ENCODE measurements around the gene DCTD. TPM values are rescaled to one million over a fixed set of nuclear protein-coding genes. Genes with fewer than 3 reads are reported as not detected.
A peak's percentile ranks its signal among the peaks of the same experiment; 100 is the strongest.

Gene DCTD
- total and polyA plus RNA-seq, 2 of the 13 experiments (the other 11 are each of a cell fraction or from before 2014, with no cell fraction given) = 85.1 to 95.3 TPM

DNA sequence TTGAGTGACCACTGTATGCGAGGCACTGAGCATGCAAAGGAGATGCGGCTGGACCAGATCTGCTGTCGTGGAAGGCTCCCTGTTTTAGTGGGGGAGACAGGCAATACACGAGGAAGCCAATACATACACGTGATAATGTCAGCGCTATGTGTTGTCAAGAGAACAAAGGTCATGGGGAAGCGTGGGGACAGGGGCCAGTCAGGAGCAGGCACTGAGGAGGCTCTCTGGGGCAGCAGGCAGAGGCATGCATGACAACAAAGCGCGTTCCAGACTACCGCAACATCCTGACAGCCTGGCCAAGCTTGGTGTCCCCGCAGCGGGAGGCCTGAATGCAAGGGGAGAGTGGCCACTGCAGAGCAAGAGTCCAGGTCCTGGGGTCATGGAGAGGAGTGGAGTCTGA, 61.9 kb downstream of the DCTD start (continued):
- TF ChIP-seq, protein P1, sequence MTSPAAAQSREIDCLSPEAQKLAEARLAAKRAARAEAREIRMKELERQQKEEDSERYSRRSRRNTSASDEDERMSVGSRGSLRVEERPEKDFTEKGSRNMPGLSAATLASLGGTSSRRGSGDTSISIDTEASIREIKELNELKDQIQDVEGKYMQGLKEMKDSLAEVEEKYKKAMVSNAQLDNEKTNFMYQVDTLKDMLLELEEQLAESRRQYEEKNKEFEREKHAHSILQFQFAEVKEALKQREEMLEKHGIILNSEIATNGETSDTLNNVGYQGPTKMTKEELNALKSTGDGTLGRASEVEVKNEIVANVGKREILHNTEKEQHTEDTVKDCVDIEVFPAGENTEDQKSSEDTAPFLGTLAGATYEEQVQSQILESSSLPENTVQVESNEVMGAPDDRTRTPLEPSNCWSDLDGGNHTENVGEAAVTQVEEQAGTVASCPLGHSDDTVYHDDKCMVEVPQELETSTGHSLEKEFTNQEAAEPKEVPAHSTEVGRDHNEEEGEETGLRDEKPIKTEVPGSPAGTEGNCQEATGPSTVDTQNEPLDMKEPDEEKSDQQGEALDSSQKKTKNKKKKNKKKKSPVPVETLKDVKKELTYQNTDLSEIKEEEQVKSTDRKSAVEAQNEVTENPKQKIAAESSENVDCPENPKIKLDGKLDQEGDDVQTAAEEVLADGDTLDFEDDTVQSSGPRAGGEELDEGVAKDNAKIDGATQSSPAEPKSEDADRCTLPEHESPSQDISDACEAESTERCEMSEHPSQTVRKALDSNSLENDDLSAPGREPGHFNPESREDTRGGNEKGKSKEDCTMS (CRISPR knock-in tag; conservative IDR thresholded peaks at IDR 0.05) = no peak
- TF ChIP-seq ZFP36L2 (CRISPR knock-in tag; IDR thresholded peaks at IDR 0.05) (no peak), CEBPG (CRISPR knock-in tag; IDR thresholded peaks at IDR 0.05) (no peak), AHR (CRISPR knock-in tag; IDR thresholded peaks at IDR 0.05) (0 out of 2 replicates have a peak, but pooled peaks have one; percentile 27), ZNF34 (CRISPR knock-in tag; IDR thresholded peaks at IDR 0.05; ENCODE audit: borderline replicate concordance) (no peak), ZNF567 (CRISPR knock-in tag; IDR thresholded peaks at IDR 0.05; ENCODE audit: borderline replicate concordance) (no peak), THYN1 (CRISPR knock-in tag; IDR thresholded peaks at IDR 0.05; ENCODE audit: borderline replicate concordance, low read depth) (no peak), ZNF549 (CRISPR knock-in tag; IDR thresholded peaks at IDR 0.05) (no peak)
- TF ChIP-seq, protein P2, sequence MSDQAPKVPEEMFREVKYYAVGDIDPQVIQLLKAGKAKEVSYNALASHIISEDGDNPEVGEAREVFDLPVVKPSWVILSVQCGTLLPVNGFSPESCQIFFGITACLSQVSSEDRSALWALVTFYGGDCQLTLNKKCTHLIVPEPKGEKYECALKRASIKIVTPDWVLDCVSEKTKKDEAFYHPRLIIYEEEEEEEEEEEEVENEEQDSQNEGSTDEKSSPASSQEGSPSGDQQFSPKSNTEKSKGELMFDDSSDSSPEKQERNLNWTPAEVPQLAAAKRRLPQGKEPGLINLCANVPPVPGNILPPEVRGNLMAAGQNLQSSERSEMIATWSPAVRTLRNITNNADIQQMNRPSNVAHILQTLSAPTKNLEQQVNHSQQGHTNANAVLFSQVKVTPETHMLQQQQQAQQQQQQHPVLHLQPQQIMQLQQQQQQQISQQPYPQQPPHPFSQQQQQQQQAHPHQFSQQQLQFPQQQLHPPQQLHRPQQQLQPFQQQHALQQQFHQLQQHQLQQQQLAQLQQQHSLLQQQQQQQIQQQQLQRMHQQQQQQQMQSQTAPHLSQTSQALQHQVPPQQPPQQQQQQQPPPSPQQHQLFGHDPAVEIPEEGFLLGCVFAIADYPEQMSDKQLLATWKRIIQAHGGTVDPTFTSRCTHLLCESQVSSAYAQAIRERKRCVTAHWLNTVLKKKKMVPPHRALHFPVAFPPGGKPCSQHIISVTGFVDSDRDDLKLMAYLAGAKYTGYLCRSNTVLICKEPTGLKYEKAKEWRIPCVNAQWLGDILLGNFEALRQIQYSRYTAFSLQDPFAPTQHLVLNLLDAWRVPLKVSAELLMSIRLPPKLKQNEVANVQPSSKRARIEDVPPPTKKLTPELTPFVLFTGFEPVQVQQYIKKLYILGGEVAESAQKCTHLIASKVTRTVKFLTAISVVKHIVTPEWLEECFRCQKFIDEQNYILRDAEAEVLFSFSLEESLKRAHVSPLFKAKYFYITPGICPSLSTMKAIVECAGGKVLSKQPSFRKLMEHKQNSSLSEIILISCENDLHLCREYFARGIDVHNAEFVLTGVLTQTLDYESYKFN (CRISPR knock-in tag; conservative IDR thresholded peaks at IDR 0.05) = peak; percentile 70
- TF ChIP-seq, protein P3, sequence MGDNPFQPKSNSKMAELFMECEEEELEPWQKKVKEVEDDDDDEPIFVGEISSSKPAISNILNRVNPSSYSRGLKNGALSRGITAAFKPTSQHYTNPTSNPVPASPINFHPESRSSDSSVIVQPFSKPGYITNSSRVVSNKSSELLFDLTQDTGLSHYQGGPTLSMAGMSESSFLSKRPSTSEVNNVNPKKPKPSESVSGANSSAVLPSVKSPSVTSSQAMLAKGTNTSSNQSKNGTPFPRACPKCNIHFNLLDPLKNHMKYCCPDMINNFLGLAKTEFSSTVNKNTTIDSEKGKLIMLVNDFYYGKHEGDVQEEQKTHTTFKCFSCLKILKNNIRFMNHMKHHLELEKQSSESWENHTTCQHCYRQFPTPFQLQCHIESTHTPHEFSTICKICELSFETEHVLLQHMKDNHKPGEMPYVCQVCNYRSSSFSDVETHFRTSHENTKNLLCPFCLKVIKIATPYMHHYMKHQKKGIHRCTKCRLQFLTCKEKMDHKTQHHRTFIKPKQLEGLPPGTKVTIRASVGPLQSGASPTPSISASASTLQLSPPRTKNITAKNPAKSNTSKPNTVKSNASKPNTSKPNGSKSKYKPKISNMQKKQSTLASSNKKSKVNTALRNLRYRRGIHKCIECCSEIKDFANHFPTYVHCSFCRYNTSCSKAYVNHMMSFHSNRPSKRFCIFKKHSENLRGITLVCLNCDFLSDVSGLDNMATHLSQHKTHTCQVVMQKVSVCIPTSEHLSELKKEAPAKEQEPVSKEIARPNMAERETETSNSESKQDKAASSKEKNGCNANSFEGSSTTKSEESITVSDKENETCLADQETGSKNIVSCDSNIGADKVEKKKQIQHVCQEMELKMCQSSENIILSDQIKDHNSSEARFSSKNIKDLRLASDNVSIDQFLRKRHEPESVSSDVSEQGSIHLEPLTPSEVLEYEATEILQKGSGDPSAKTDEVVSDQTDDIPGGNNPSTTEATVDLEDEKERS (CRISPR knock-in tag; IDR thresholded peaks at IDR 0.05) = 0 out of 2 replicates have a peak, but pooled peaks have one; percentile 72
- TF ChIP-seq, protein P4, sequence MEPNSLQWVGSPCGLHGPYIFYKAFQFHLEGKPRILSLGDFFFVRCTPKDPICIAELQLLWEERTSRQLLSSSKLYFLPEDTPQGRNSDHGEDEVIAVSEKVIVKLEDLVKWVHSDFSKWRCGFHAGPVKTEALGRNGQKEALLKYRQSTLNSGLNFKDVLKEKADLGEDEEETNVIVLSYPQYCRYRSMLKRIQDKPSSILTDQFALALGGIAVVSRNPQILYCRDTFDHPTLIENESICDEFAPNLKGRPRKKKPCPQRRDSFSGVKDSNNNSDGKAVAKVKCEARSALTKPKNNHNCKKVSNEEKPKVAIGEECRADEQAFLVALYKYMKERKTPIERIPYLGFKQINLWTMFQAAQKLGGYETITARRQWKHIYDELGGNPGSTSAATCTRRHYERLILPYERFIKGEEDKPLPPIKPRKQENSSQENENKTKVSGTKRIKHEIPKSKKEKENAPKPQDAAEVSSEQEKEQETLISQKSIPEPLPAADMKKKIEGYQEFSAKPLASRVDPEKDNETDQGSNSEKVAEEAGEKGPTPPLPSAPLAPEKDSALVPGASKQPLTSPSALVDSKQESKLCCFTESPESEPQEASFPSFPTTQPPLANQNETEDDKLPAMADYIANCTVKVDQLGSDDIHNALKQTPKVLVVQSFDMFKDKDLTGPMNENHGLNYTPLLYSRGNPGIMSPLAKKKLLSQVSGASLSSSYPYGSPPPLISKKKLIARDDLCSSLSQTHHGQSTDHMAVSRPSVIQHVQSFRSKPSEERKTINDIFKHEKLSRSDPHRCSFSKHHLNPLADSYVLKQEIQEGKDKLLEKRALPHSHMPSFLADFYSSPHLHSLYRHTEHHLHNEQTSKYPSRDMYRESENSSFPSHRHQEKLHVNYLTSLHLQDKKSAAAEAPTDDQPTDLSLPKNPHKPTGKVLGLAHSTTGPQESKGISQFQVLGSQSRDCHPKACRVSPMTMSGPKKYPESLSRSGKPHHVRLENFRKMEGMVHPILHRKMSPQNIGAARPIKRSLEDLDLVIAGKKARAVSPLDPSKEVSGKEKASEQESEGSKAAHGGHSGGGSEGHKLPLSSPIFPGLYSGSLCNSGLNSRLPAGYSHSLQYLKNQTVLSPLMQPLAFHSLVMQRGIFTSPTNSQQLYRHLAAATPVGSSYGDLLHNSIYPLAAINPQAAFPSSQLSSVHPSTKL (CRISPR knock-in tag; IDR thresholded peaks at IDR 0.05) = peak; percentile 77
- TF ChIP-seq, protein P5, sequence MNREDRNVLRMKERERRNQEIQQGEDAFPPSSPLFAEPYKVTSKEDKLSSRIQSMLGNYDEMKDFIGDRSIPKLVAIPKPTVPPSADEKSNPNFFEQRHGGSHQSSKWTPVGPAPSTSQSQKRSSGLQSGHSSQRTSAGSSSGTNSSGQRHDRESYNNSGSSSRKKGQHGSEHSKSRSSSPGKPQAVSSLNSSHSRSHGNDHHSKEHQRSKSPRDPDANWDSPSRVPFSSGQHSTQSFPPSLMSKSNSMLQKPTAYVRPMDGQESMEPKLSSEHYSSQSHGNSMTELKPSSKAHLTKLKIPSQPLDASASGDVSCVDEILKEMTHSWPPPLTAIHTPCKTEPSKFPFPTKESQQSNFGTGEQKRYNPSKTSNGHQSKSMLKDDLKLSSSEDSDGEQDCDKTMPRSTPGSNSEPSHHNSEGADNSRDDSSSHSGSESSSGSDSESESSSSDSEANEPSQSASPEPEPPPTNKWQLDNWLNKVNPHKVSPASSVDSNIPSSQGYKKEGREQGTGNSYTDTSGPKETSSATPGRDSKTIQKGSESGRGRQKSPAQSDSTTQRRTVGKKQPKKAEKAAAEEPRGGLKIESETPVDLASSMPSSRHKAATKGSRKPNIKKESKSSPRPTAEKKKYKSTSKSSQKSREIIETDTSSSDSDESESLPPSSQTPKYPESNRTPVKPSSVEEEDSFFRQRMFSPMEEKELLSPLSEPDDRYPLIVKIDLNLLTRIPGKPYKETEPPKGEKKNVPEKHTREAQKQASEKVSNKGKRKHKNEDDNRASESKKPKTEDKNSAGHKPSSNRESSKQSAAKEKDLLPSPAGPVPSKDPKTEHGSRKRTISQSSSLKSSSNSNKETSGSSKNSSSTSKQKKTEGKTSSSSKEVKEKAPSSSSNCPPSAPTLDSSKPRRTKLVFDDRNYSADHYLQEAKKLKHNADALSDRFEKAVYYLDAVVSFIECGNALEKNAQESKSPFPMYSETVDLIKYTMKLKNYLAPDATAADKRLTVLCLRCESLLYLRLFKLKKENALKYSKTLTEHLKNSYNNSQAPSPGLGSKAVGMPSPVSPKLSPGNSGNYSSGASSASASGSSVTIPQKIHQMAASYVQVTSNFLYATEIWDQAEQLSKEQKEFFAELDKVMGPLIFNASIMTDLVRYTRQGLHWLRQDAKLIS (CRISPR knock-in tag; IDR thresholded peaks at IDR 0.05) = no peak

Measured in HepG2 (cell line).